ENCODE data around the gene PROM2. TPM values are rescaled to one million over a fixed set of nuclear protein-coding genes. Genes with fewer than 3 reads are reported as not detected.

The PROM2 gene
- total and polyA plus RNA-seq, 2 experiments from 2014 or later, result 2.1 to 2.2 TPM

- Histone ChIP-seq H4K20me1 (replicated peaks; ENCODE audit: insufficient read depth) (no peaks in the 10 kb centered on the region), H3K36me3 (ENCODE audit: insufficient read depth) (no peaks in the 10 kb centered on the region), H3K79me2 (replicated peaks; ENCODE audit: insufficient read depth) (no peaks in the 10 kb centered on the region), H3K27ac (ENCODE audit: low read depth) (no peak overlapping the region), H3K4me3 (no peak overlapping the region), H3K4me1 (ENCODE audit: insufficient read depth) (no peaks in the 10 kb centered on the region), H2AFZ (no peak overlapping the region), H3K4me2 (no peak overlapping the region), H3K27me3 (ENCODE audit: insufficient read depth) (no peaks in the 10 kb centered on the region), H3F3A (replicated peaks; ENCODE audit: low read depth) (no peaks in the 10 kb centered on the region), H3K9me2 (ENCODE audit: insufficient read depth) (no peaks in the 10 kb centered on the region)
- Mint-ChIP-seq H3K27ac (no peak overlapping the region; the same call in 1 of the 2 replicates), H3K36me3 (ENCODE audit: low read depth) (no peaks in the 10 kb centered on the region; the same call in 2 of the 3 replicates), H3K9me3 (no peaks in the 10 kb centered on the region), H3K4me3 (no peak overlapping the region), H3K27me3 (ENCODE audit: insufficient read depth, low read depth, poor library complexity) (peaks cover 10% of the 10 kb centered on the region), H3K4me1 (peaks cover 7% of the 10 kb centered on the region)
- TF ChIP-seq ZNF114 (CRISPR knock-in tag; IDR thresholded peaks at IDR 0.05) (no peak), ZNF331 (CRISPR knock-in tag; IDR thresholded peaks at IDR 0.05; ENCODE audit: low read depth) (no peak), CREB1 (CRISPR knock-in tag; IDR thresholded peaks at IDR 0.05; ENCODE audit: low read depth) (no peak), STAT1 (IDR thresholded peaks at IDR 0.05; ENCODE audit: unreplicated experiment) (no peak), JUNB (IDR thresholded peaks at IDR 0.05; ENCODE audit: unreplicated experiment) (no peak), CTCF (conservative IDR thresholded peaks at IDR 0.05; ENCODE audit: low read depth in 2 of 2) (no peak), POLR2AphosphoS5 (IDR thresholded peaks at IDR 0.05; ENCODE audit: low read depth) (no peak), EZH2phosphoT487 (IDR thresholded peaks at IDR 0.05; ENCODE audit: unreplicated experiment) (no peak)
- DNase-seq (ENCODE audit: low spot score) (no peak), ATAC-seq (no peak)
Observed at GRCh38 chr2:95317665-95318425, 43.6 kb downstream of the PROM2 start.

GRCh38 chr2:95318431-95319220 lies 44.4 kb downstream of the PROM2 start:
- no peaks in the 10 kb centered on the region for H3K9me2 ChIP-seq (ENCODE audit: insufficient read depth)
- H3K36me3 ChIP-seq (ENCODE audit: insufficient read depth), result no peaks in the 10 kb centered on the region
- H3K27me3 Mint-ChIP-seq (ENCODE audit: insufficient read depth, low read depth, poor library complexity), result peaks cover 8% of the 10 kb centered on the region
- H3F3A ChIP-seq (replicated peaks; ENCODE audit: low read depth), result no peaks in the 10 kb centered on the region
- H3K4me1 ChIP-seq (ENCODE audit: insufficient read depth), result no peaks in the 10 kb centered on the region
- no peak overlapping the region for H2AFZ ChIP-seq
- no peaks in the 10 kb centered on the region for H3K79me2 ChIP-seq (replicated peaks; ENCODE audit: insufficient read depth)
- no peak for ATAC-seq
- H3K4me1 Mint-ChIP-seq, result peaks cover 5% of the 10 kb centered on the region
- H3K27me3 ChIP-seq (ENCODE audit: insufficient read depth), result no peaks in the 10 kb centered on the region
- no peak overlapping the region for H3K4me2 ChIP-seq
- H3K36me3 Mint-ChIP-seq (ENCODE audit: low read depth), result no peaks in the 10 kb centered on the region; the same call in 2 of the 3 replicates
- H3K9me3 Mint-ChIP-seq, result no peaks in the 10 kb centered on the region
- H3K27ac ChIP-seq (ENCODE audit: low read depth), result no peak overlapping the region
- H3K4me3 ChIP-seq, result no peak overlapping the region
- H3K27ac Mint-ChIP-seq, result no peak overlapping the region
- no peak for DNase-seq (ENCODE audit: low spot score)
- H4K20me1 ChIP-seq (replicated peaks; ENCODE audit: insufficient read depth), result no peaks in the 10 kb centered on the region
- no peak overlapping the region for H3K4me3 Mint-ChIP-seq
- TF ChIP-seq ZNF331 (CRISPR knock-in tag; IDR thresholded peaks at IDR 0.05; ENCODE audit: low read depth) (no peak), JUNB (IDR thresholded peaks at IDR 0.05; ENCODE audit: unreplicated experiment) (no peak), ZNF114 (CRISPR knock-in tag; IDR thresholded peaks at IDR 0.05) (no peak), REST (IDR thresholded peaks at IDR 0.05; ENCODE audit: unreplicated experiment) (no peak), EZH2 (IDR thresholded peaks at IDR 0.05; ENCODE audit: low read depth, unreplicated experiment) (no peak), STAT1 (IDR thresholded peaks at IDR 0.05; ENCODE audit: unreplicated experiment) (no peak), POLR2AphosphoS5 (IDR thresholded peaks at IDR 0.05; ENCODE audit: low read depth) (no peak), NANOG (IDR thresholded peaks at IDR 0.05; ENCODE audit: borderline replicate concordance) (no peak), CTCF (conservative IDR thresholded peaks at IDR 0.05; ENCODE audit: low read depth in 2 of 2) (no peak), EZH2phosphoT487 (IDR thresholded peaks at IDR 0.05; ENCODE audit: unreplicated experiment) (no peak), ETS1 (IDR thresholded peaks at IDR 0.05) (no peak), CREB1 (CRISPR knock-in tag; IDR thresholded peaks at IDR 0.05; ENCODE audit: low read depth) (no peak)

All from GM23338 (cell line).